SU-DHL-6 (cell line): Measurements from ENCODE around the gene CAP1.
"Not testable (repeated sequence)": the region's sequence is repeated elsewhere in the genome, so short reads cannot be mapped to it uniquely, and the experiment has no call there.

ENCODE experiments used
- H2AFZ ChIP-seq: fragments of 200-600 bp; sonication (generic); 2 replicates; pipeline ENCODE4 v1.6.1; 2014; ENCODE audit warnings: low read depth, mild to moderate bottlenecking, moderate library complexity, mixed read lengths, antibody characterized with exemption, low read length; ENCODE audit not compliant: severe bottlenecking
- H3F3A ChIP-seq: fragments of 200-600 bp; shearing (Covaris generic); 2 replicates; pipeline ENCODE4 v1.6.0; 2016; ENCODE audit warnings: antibody characterized with exemption, mild to moderate bottlenecking; ENCODE audit not compliant: insufficient read depth
- H3K27ac ChIP-seq: fragments of 200-600 bp; sonication (generic); 2 replicates; pipeline ENCODE4 v1.5.1; 2016; ENCODE audit warnings: low read depth, mild to moderate bottlenecking, low read length, moderate library complexity, mixed read lengths
- H3K27me3 ChIP-seq: fragments of 200-600 bp; sonication (generic), shearing (Covaris generic); 2 replicates; pipeline ENCODE4 v1.6.0; 2014; ENCODE audit warnings: mild to moderate bottlenecking, low read length
- H3K36me3 ChIP-seq: fragments of 200-600 bp; sonication (generic); 2 replicates; pipeline ENCODE4 v1.6.1; 2014; ENCODE audit warnings: mild to moderate bottlenecking, low read length, mixed read lengths
- H3K4me2 ChIP-seq: fragments of 300-600, 200-600 bp; shearing (Covaris generic), sonication (generic); 2 replicates; pipeline ENCODE4 v1.6.0; 2014; ENCODE audit warnings: low read length, low read depth, mild to moderate bottlenecking; ENCODE audit not compliant: poor library complexity, severe bottlenecking
- H3K4me3 ChIP-seq: fragments of 200-600 bp; sonication (generic); 2 replicates; pipeline ENCODE4 v1.5.1; 2014; ENCODE audit warnings: antibody characterized with exemption, low read length, mild to moderate bottlenecking, mixed read lengths; ENCODE audit not compliant: insufficient read depth, poor library complexity, severe bottlenecking
- H3K79me2 ChIP-seq: fragments of 200-600 bp; sonication (generic); 2 replicates; pipeline ENCODE4 v1.6.1; 2014; ENCODE audit warnings: mild to moderate bottlenecking, low read length, moderate library complexity; ENCODE audit not compliant: insufficient read depth
- H3K9ac ChIP-seq: fragments of 200-600 bp; sonication (generic); 2 replicates; pipeline ENCODE4 v1.7.0; 2014; ENCODE audit warnings: mild to moderate bottlenecking, low read length
- H3K9me2 ChIP-seq: fragments of 200-600 bp; sonication (generic); replicated peaks from 2 replicates; pipeline ENCODE4 v1.6.1; 2014; ENCODE audit warnings: low read length; ENCODE audit not compliant: insufficient read depth
- H3K9me3 ChIP-seq: fragments of 200-600 bp; sonication (generic); 2 replicates; pipeline ENCODE4 v1.6.1; 2014; ENCODE audit warnings: low read length, mixed read lengths; ENCODE audit not compliant: insufficient read depth
- H4K20me1 ChIP-seq: fragments of 200-600 bp; sonication (generic); 2 replicates; pipeline ENCODE4 v1.6.1; 2014; ENCODE audit warnings: low read depth, mild to moderate bottlenecking, antibody characterized with exemption, low read length, moderate library complexity, mixed read lengths
- EZH2phosphoT487 ChIP-seq: fragments of 200-600 bp; sonication (generic), shearing (Covaris generic); conservative IDR thresholded peaks from 2 replicates; pipeline ENCODE4 v1.6.1; 2018; ENCODE audit warnings: mild to moderate bottlenecking, antibody characterized with exemption, low read length, moderate library complexity, mixed read lengths
- TF ChIP-seq, protein P1 (sequence below): fragments of 200-600 bp; sonication (generic); IDR thresholded peaks from one replicate; pipeline ENCODE4 v1.5.1; 2017; ENCODE audit warnings: antibody characterized with exemption, mild to moderate bottlenecking, low read length, moderate library complexity; ENCODE audit not compliant: insufficient read depth, poor library complexity, severe bottlenecking

Gene CAP1

DNA sequence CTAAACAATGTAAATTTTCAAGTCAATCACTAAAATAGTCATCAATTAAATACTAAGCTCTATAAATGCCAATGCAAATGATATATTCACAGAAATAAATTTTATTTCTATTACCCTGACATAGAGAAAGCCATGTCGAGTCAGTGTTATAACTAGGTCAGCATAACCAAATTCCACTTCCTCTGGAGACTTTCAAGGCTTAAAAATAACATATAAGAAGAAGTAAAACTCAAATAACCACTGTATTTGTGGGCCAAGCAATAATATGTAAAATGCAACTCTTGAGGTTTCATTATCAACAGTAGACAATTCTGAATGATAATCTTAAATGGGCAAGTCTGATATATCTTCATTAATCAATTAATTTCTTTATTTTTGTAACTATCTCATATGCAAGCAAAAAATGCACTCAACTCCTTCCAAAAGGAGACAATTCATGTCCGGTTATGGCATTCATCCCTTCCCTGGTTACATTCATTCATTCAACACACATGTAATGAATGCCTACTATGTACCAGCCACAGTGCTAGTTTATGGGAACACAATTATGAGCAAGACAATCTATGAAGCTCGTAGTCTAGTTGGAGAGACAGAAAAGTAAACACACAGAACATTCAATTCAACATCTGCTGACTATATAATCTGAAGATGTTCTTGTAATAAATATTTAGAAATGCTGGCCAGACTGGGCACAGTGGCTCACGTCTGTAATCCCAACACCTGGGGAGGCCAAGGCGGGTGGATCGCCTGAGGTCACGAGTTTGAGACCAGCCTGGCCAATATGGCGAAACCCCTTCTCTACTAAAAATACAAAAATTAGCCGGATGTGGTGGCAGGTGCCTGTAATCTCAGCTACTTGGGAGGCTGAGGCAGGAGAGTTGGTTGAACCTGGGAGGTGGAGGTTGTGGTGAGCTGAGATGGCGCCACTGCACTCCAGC, 37.1 kb upstream of the CAP1 start:
- Histone ChIP-seq H3K4me2 (peak overlapping the region; percentile 58), H3K4me3 (peak overlapping the region; percentile 7), H3F3A (peaks cover 8% of the 10 kb centered on the region; the same call in 1 of the 2 replicates), H3K27ac (peak overlapping the region; percentile 73), H3K27me3 (no peaks in the 10 kb centered on the region), H2AFZ (no peak overlapping the region), H3K9ac (no peak overlapping the region), H3K9me2 (no peaks in the 10 kb centered on the region), H3K79me2 (no peaks in the 10 kb centered on the region), H3K36me3 (no peaks in the 10 kb centered on the region), H4K20me1 (no peaks in the 10 kb centered on the region), H3K9me3 (peaks cover 3% of the 10 kb centered on the region; the same call in 1 of the 2 replicates)
- no peak for TF ChIP-seq EZH2phosphoT487
- TF ChIP-seq, protein P1, sequence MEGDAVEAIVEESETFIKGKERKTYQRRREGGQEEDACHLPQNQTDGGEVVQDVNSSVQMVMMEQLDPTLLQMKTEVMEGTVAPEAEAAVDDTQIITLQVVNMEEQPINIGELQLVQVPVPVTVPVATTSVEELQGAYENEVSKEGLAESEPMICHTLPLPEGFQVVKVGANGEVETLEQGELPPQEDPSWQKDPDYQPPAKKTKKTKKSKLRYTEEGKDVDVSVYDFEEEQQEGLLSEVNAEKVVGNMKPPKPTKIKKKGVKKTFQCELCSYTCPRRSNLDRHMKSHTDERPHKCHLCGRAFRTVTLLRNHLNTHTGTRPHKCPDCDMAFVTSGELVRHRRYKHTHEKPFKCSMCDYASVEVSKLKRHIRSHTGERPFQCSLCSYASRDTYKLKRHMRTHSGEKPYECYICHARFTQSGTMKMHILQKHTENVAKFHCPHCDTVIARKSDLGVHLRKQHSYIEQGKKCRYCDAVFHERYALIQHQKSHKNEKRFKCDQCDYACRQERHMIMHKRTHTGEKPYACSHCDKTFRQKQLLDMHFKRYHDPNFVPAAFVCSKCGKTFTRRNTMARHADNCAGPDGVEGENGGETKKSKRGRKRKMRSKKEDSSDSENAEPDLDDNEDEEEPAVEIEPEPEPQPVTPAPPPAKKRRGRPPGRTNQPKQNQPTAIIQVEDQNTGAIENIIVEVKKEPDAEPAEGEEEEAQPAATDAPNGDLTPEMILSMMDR, result no peak

DNA sequence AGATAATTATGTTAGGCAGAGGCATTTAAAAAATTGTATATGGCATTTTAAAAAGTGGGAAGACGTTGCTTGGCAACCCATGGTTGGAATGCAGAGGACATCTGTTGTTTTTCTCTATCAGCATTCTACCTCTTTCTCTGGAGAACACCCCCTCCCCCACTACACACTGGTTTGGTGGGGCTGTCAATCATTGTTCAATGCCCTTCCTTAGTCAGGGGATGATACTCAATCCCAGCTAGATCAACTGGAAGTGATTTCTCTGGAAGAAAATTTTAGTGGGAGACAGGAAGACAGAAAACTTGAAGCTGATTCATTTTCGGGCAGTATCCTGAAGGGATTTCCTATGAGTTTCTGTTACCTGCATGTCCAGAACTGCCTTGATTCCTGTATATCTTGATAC, 35.7 kb upstream of the CAP1 start:
- no peak overlapping the region for H3K4me3 ChIP-seq
- TF ChIP-seq, protein P1, result no peak
- no peak overlapping the region for H3K9ac ChIP-seq
- H3K9me2 ChIP-seq, result no peaks in the 10 kb centered on the region
- H3K79me2 ChIP-seq, result no peaks in the 10 kb centered on the region
- H3K4me2 ChIP-seq, result no peak overlapping the region
- no peaks in the 10 kb centered on the region for H4K20me1 ChIP-seq
- H3K9me3 ChIP-seq, result peaks cover 3% of the 10 kb centered on the region; the same call in 1 of the 2 replicates
- H3K27me3 ChIP-seq, result no peaks in the 10 kb centered on the region
- H3F3A ChIP-seq, result peaks cover 8% of the 10 kb centered on the region; the same call in 1 of the 2 replicates
- H3K27ac ChIP-seq, result no peak overlapping the region
- H2AFZ ChIP-seq, result no peak overlapping the region
- H3K36me3 ChIP-seq, result no peaks in the 10 kb centered on the region

DNA sequence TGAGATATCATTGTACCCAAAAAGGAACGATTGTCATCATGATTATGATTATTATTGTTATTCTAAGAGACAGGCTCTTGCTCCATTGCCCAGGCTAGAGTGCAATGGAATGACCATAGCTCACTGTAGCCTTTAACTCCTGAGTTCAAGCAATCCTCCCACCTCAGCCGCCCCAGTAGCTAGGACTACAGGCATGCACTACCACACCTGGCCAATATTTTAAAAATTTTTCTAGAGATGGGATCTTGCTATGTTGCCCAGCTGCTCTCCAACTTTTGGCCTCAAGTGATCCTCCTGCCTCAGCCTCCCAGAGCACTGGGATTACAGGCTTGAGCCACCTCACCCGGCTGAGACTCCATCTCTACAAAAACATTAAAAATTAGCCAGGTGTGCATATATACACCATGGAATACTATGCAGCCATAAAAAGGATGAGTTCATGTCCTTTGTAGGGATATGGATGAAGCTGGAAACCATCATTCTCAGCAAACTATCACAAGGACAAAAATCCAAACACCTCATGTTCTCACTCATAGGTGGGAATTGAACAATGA, 33.0 kb upstream of the CAP1 start:
- not testable (repeated sequence) for H4K20me1 ChIP-seq, H2AFZ ChIP-seq, H3K4me2 ChIP-seq, H3F3A ChIP-seq, H3K9ac ChIP-seq, H3K9me3 ChIP-seq, H3K79me2 ChIP-seq, H3K27ac ChIP-seq, H3K9me2 ChIP-seq, H3K4me3 ChIP-seq, H3K27me3 ChIP-seq, H3K36me3 ChIP-seq

DNA sequence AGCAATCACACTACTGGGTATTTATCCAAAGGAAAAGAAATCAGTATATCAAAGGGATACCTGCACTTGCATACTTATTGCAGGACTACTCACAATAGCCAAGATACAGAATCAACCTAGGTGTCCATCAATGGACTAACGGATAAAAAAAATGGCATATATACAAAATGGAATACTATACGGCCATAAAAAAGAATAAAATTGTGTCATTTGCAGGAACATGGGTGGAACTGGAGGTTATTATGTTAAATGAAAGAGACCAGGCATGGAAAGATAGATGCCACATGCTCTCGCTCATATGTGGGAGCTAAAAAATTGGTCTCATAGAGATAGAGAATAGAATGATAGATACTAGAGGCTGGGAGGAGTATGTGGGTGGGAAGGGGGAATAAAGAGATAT, 29.3 kb upstream of the CAP1 start:
- H3K79me2 ChIP-seq, result no peaks in the 10 kb centered on the region
- H3K27me3 ChIP-seq, result no peaks in the 10 kb centered on the region
- H3K27ac ChIP-seq, result no peak overlapping the region
- no peaks in the 10 kb centered on the region for H3K36me3 ChIP-seq
- H3K9me2 ChIP-seq, result no peaks in the 10 kb centered on the region
- no peak for TF ChIP-seq EZH2phosphoT487
- TF ChIP-seq, protein P1, result no peak
- H3K4me2 ChIP-seq, result no peak overlapping the region
- no peak overlapping the region for H3K4me3 ChIP-seq
- H2AFZ ChIP-seq, result no peak overlapping the region
- H3F3A ChIP-seq, result 0 out of 2 replicates have a peak, but pooled peaks cover 4% of the 10 kb centered on the region
- H3K9me3 ChIP-seq, result no peaks in the 10 kb centered on the region
- H4K20me1 ChIP-seq, result no peaks in the 10 kb centered on the region
- H3K9ac ChIP-seq, result no peak overlapping the region
